ENCODE results near the gene CUL1.

The CUL1 gene

DNA sequence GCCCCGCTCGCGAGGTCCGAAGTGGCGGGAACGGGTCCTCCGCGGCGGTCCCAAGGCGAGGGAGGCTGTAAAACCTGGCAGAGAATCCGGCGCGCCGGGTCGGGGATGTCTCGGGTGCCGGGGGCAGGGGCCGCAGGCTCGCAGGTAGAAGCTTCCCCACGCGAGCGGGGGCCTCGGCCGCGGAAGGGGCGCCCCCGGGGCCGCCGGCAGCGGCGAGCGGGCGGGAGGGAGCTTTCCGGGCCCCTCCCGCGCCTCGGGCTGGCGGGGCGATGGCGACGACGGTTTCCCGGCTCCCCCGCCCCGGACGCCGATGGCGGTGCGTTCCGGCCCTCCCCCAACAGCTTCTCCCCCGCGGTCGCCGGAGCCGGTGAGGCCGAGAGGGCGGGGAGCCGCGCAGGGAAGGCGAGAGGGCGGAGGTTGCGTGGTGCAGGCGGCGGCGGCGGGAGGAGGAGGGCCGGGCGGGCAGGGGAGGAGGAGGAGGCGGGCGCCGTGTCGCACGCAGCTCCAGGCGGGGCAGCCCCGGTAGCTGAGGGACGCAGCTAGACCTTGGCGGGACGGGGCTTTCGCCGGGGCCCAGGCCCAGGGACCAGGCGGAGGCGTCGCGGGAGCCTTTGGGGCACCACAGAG, at the start of gene CUL1:
Gene CUL1, plus strand, starts transcription at position 507 of the 627 bp plus-strand sequence. CDS start 31,220 bp downstream, outside the sequence.
- DNase-seq: peak; percentile 83 to 86

DNA sequence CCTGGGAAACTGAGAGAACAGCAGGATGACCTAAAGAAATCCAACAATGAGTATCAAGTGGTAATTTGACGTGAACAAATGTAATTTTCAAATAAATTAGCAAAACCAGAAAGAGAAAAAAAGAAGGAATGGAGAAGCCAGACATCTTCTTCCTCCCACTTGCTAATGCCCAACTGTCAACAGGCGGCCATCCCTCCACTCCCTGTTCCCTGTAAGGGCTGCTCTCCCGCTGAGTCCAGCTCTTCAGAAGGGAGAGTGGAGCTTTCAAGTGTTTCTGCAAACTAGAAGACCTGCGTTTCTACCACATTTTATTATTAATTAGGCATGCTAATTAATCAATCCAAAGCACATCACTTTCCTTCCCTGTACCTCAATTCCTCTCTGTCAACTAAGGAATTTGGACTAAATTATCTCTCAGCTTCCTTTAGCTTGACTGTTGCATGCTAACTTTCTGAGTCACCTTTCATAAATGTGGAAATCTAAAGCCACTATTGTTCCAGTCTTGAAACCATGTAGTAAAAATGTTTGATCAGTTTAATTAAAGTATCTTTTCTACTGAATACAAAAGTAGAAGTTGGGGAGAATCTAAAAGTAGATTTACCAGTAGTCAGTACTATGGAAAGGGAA, 48.4 kb upstream of the CUL1 start:
- DNase-seq: no peak

DNA sequence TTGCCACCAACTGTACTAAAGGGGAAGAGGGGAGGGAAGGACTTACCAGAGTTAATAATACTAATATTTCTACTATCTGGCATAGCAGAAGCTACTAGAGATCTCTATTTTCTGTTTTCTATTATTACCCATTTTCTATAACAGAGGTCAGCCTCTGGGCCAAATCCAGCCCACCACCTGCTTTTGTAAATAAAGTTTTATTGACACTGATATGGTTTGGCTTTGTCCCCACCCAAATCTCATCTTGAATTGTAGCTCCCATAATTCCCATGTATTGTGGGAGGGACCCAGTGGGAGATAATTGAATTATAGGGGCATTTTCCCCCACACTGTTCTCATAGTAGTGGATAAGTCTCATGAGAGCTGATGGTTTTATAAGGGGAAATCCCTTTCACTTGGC, 45.9 kb upstream of the CUL1 start:
- no peak for DNase-seq

DNA sequence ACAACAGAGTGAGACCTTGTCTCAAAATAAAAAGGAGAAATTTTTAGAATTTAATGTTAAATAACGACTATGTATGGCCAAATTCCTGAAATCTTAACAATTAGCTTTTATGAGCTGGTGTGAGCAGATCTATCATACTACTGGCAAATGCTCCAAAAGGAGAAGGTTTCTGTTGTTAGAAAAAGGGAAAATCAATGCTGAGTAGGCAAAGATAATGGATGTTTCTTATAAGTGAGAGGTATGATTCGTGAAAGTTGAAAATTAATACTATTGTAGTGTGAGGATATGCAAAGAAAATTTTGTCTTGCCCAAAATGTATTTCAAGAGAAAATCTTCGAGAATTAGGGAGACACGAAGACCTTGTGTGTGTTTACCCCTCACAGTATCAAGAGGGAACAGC, 40.8 kb upstream of the CUL1 start:
- DNase-seq: no peak

DNA sequence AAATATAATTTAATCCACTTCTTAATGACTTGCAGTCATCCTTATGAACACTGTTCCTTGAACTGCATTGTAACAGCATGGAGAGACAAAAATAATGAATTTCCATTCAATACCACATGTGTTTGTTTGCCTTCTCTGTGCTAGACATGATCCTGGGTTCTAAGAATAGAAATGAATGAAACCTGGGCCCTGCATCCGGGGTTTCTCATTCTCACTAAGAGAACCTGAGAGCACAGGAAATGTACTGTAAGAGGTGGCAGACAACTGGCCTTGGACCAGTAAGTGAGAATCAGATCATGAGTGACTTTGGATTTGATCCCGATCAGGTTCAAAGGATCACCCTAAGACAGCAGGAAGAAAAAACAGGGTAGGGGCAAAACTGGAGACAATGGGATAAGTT, 37.2 kb upstream of the CUL1 start:
- DNase-seq: no peak

DNA sequence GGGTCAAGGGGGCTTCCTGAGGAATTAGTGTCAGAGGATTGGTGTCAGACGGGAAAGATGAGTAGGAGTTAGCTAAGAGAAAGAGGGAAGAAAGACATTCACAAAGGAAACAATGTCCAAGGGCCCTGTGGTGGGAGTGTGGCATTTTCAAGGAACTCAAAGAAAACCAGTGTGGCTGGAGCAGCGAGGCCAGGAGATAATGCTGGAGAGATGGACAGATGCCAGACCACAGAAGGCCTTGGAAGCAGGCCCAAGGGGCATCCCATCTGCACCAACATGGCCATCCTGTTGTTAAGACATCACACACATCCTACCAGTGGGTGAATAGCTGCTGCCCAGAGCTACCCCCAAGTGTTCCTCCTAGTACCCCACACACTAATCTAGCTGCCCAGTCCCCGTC, 36.1 kb upstream of the CUL1 start:
- no peak for DNase-seq

DNA sequence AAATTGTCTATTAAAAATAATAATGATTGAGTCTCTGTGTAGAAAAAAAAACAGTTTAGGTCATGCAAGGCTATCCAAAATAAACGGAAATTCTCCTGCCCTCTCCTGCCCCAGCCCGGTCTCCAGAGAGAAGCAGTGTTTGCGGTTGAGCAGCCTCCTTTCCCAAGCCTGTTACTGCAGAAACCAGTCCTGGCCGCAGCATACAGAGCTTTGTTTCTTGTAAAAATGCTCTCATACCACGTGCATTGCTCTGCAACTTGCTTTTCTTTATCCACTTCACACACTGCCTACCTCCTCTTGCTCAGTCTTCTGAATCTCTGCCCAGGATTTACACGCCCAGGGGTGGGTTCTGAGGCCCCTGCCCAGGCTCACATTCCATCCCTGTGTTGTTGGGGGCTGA, 34.4 kb upstream of the CUL1 start:
- DNase-seq: no peak

DNA sequence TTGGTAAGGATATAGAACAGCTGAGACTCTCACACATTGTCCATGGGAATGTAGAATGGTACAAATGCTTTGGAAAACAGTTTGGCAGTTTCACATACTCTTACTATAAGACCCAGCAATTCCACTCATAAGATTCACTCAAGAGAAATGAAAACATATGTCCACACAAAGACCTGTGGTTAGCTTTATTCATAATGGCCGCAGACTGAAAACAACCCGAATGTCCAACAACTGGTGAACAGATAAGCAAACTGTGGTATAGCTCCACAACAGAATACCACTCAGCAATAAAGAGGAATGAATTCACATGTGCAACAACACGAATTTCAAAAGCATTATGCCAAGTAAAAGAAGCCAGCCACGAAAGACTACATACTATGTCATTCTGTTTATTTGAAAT, 33.5 kb upstream of the CUL1 start:
- no peak for DNase-seq

DNA sequence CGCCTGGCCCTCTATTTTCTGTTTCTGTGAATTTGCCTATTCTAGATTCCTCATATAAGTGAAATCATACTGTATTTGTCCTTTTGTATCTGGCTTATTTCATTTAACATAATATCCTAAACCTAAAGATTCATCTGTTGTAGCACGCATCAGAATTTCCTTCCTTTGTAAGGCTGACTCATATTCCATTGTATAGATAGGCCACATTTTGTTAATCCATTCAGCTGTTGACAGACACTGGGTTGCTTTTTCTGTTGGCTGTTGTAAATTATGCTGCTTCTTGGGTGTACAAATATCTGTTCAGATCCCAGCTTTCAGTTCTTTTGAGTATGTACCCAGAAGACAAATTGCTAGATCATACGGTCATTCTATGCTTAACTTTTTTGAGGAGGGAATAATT, 28.8 kb upstream of the CUL1 start:
- no peak for DNase-seq

DNA sequence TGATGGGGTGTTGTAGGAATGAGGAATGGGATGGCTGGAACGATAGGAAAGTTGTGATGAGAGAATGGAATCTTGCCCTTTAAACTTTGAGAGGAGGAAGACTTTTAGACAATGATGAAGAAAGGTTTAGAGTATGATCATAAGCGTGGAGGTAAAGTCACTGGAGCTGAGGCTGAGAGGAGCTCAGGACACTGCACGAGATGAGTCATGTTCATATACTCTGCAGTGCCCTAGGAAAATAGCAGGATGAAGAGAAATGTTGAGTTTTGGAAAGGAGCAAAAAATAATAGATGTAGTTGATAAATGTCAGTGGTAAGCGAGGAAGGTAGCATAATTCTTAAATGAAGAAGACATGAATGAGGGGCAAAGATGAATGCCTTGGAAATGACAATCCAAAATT, 28.3 kb upstream of the CUL1 start:
- DNase-seq: no peak

DNA sequence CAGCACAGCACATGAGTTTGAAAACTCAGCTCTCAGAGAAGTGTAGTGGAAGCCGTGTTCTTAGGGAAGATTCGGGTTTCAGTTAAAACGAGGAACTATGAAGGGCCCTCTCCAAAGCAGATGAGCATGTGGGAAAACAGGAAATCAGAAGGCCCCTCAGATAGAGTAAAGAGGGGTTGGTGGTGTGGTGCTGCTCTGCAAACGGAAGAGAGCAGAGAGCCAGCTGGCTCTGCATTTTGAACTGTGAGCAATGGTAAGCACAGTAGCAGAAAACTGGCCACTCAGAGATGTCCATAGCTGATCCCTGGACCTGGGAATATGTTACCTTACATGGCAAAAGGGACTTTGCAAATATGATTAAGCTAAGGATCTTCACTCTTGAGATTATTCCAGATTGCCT, 27.9 kb upstream of the CUL1 start:
- no peak for DNase-seq

DNA sequence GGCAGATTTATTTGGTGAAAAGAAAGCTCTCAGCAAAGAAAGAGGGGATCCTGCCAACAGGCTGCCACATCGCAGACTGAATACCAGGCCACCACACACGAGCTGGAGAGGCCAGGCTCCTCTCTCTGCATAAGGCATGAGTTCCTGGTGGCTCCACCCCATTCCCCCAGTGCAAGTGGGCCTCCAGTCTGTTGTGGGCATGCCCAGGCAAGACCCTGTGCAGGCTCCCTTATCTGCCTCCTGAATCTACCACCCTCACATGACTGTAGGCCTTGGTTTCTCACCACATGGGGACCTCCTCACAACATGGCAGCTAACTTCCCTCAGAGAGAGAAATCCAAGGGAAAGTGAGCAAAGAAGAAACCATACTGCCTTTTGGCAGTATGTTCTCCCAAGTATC, 26.7 kb upstream of the CUL1 start:
- no peak for DNase-seq

DNA sequence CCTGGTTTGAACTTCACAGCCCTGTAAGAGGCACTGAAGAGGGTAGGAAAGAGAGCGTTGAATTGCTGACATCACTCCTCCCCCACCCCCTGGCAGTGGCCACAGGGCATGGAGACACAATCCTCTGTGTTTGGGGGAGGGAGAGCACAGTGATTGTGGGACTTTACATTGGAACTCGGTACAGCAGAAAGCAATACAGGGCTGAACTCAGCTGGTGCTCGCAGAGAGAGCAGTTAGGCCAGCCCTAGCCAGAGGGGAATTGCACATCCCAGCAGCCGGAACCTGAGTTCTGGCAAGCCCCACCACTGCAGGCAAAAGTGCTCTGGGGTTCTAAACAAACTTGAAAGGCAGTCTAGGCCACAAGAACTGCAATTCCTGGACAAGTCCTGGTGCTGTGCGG, 24.0 kb upstream of the CUL1 start:
- no peak for DNase-seq

DNA sequence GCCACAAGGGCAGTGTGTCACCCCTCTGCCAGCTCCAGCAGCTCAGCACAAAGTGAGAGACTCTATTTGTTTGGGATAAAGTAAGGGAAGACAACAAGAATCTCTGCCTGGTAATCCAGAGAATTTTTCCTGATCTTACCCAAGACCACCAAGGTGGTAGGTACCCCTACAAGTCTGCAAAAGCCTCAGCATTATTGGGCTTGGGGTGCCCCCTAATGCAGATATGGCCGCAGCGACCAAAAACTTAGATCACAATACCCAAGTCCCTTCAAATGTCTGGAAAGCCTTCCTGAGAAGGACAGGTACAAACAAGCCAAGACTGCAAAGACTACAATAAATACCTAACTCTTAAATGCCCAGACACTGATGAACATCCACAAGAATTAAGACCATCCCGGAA, 22.4 kb upstream of the CUL1 start:
- no peak for DNase-seq

DNA sequence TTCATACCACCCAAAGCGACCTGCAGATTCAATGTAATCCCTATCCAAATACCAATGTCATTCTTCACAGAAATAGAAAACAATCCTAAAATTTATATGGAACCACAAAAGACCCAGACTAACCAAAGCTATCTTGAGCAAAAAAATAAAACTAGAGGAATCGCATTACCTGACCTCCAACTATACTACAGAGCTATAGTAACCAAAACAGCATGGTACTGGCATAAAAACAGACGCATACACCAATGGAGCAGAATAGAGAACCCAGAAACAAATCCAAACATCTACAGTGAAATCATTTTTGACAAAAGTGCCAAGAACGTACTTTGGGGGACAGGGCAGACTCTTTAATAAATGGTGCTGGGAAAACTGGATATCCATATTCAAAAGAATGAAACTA, 16.9 kb upstream of the CUL1 start:
- DNase-seq: no peak

DNA sequence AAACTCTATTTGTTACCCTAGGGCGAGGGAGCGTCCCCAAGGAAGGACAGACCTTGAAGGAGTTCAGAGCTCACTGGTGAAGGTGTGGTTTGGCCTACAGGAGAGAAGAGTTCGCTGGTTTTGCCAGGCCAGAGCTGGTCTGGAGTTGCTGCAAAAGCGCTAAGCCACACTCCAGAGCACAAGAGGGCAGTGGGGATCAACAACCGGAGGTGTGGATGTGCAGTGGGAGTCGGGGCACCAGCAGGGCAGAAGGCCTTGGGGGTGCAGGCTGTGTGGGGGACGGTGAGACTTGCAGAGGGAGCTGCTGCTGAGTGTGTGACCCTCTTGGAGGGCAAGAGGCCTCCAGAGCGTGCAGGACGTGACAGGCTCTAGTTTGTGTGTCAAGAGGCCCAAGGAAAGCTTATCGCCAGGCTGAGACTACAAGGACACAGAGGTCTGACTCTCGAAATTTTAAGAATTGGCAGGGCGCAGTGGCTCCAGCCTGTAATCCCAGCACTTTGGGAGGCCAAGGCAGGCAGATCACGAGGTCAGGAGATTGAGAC, 14.3 kb upstream of the CUL1 start:
- DNase-seq: no peak

DNA sequence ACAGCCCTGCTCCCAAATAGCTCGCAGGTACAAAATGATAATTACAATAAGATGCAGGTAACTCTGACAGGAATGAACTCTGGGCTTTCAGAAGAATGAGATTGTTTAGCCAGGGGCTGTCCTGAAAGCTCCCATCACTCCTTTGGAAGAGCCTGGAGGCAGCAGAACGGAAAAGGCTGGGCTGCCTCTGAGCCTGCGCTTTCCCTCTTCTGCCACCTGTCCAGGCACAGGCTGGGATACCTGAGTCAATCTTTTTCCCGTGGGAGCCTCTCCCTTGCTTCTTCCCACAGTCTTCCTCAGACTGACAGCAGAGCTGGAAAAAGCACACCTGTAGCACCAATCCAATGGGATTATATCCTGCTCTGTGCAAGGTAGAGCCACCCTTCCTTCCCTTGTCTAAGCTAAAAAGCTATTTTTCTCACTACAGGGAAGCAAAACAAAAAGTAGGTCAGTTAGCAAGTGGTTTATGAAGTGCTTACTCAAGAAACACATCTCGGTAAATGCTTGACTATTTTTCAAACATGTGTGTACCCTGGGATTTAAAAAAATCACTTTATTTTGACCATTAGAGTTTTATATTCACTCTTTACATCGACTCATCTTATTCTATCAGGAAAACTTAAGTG, 12.3 kb upstream of the CUL1 start:
- DNase-seq: no peak

DNA sequence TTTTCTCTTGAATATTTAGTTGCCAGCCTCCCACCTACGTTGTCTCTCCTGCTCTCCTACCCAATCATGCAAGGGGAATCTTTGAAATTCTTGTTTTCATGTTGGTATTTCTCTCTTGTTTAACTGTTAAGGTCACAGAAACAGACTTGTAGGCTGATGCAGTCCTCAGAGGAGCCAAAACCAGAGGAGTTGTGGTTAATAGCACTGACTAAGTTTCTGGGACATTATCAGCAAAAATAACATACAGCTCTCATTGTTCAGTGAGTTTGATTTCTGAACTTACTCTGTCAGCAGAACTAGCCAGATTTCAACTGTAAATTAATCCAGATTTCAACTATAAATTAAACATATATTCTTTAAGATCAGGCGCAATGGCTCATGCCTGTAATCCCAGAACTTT, 11.1 kb upstream of the CUL1 start:
- DNase-seq: no peak

DNA sequence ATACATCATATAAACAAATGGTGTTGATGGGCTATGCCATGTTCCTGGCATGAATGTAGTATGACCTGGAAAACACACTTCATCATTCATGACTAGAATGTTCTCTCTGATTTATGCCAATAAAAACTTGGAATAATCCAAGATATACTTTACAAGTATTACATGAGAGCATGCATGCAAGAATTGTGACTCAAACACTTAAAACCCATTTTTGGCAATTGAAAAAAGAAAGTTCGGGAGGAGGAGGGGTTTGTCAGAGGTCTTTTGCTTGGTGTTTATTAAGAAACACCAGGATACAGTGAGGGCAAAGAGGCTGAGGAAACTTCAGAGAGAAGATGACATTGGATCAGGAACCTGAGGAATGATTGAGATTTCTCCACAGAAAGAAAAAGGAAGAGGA, 10.2 kb upstream of the CUL1 start:
- no peak for DNase-seq

DNA sequence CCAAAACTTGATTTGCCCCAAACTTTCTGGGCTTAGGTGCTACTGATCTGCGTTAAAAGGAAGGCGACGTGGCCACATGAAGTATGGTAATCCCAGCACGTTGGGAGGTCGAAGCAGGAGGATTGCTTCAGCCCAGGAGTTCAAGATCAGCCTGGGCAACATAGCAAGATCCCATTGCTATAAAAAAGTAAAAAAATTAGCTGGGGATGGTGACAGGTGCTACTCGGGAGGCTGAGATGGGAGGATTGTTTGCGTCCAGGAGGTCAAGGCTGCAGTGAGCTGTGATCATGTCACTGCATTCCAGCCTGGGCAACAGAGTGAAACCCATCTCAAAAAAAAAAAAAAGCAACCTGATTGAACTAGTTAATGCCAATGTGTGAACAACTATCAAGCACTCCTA, 5.1 kb upstream of the CUL1 start:
- DNase-seq: no peak

DNA sequence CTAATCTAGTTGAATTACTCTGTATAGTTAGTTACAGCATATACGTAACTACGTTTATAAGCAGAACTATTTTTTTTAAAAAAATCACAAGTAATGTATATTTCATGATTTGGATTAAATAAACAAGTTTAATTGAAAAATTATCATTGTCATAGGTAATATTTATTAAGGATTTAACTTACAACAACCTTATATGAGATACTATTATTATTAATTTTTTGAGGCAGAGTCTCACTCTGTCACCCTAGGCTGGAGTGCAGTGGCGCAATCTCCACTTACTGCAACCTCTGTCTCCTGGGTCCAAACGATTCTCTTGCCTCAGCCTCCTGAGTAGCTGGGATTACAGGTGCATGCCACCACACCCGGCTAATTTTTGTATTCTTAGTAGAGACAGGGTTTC, 4.1 kb upstream of the CUL1 start:
- no peak for DNase-seq

DNA sequence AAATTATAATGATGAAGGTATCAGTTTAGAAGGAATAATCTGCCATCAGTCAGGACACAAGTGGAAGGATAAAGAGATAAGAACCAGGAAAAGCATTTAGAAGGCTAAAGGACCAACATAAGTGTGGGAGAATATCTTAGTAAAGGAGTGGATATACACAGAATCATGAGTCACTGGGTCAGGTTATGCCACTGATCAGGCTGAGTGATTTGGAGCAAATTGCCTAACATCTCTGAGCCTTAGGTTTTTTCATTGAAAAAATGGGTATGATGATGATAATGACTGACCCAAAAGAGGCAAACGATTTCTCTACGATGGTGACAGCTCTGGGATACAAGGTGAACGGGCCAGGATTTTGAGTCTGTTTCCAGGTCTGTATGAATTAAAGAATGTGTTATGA, 2.8 kb upstream of the CUL1 start:
- DNase-seq: no peak

DNA sequence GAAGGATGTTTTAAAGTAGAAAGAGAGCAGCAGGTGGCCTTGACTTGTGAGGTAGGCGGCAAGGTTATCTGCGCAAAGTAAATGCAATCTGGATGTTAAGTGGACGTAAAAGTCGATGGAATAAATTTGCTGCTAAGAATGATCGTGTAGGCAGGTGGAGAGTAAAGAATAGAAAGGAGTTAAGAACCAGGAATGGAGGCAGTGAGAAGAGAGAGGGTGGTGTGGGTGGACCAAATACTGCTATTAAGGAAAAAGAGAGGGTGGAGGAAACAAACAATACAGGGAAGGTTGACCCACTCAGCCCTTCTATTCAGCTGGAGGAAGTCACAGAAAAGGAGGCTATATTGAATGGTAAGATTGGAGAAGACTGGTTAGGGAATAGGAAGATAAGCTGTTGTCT, 1.9 kb upstream of the CUL1 start:
- DNase-seq: no peak

DNA sequence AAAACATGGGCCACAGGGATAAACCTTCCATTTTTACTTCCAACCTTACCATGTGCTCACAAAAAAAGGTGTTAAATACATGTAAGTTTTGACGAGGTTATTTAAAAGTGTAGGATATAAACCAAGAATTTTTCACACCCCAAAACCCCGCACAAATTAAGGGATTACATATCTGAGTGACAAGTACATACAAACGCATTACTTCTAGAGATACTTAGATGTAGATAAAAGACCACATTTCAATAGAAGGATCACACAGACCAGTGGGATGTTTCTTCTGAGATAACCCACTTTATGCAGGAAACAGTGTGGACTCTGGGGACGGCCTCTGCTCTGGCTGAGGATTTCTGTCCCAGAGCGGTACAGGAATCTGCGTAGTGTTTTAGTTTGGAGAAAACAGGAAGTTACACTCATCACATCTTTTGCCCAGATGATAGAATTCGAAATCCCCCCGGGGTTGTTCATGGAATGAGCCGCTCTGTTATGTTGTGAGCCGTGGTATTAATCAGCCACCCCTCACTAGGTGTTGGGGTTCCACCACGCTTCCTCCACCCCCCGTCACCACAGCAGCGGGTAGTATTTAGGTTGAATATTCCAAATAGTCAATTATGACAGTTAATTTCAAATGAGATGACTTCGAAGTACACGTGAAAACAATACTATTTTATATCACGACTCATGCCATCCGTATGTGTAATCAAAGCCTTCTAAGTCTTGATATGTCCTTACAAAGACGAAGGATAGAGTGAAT, 1.3 kb upstream of the CUL1 start:
- DNase-seq: peak; percentile 71 to 74

Measured in stimulated activated CD4-positive, alpha-beta T cell treated with anti-CD3 and anti-CD28 coated beads, Interleukin-2, amount 100 ng/mL, for 24 hours (primary cell).